Muscle layer of duodenum (tissue), 2 donors: ENCODE data around the gene DIRAS1.

Source experiments
- H3K27ac ChIP-seq: one replicate; pipeline ENCODE4 v1.7.0; 2013; ENCODE audit warnings: mild to moderate bottlenecking, low read length
- H3K27me3 ChIP-seq: one replicate; pipeline ENCODE4 v1.7.0; 2013; ENCODE audit warnings: low read depth, mild to moderate bottlenecking, control low read depth, low read length
- H3K36me3 ChIP-seq, 2 donors: one replicate each; pipeline ENCODE4 v1.7.0; 2013; ENCODE audit warnings: low read length in 2 of 2, control low read depth in 1 of 2, mild to moderate bottlenecking in 1 of 2; ENCODE audit not compliant: insufficient read depth in 2 of 2, control insufficient read depth in 1 of 2
- H3K4me1 ChIP-seq, 2 donors: one replicate each; pipeline ENCODE4 v1.7.0; 2013; ENCODE audit warnings: low read length in 2 of 2, mild to moderate bottlenecking in 2 of 2, control low read depth in 1 of 2, moderate library complexity in 1 of 2; ENCODE audit not compliant: insufficient read depth in 2 of 2, control insufficient read depth in 1 of 2
- H3K4me3 ChIP-seq, 2 donors: one replicate each; pipeline ENCODE4 v1.7.0; 2013; ENCODE audit warnings: low read length in 2 of 2, low read depth in 1 of 2, mild to moderate bottlenecking in 1 of 2
- H3K9me3 ChIP-seq, 2 donors: one replicate each; pipeline ENCODE4 v1.7.0; 2013; ENCODE audit warnings: low read length in 2 of 2, control low read depth in 1 of 2, mild to moderate bottlenecking in 1 of 2; ENCODE audit not compliant: control insufficient read depth in 1 of 2
- donor health status: healthy.

The DIRAS1 gene, protein sequence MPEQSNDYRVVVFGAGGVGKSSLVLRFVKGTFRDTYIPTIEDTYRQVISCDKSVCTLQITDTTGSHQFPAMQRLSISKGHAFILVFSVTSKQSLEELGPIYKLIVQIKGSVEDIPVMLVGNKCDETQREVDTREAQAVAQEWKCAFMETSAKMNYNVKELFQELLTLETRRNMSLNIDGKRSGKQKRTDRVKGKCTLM

DNA sequence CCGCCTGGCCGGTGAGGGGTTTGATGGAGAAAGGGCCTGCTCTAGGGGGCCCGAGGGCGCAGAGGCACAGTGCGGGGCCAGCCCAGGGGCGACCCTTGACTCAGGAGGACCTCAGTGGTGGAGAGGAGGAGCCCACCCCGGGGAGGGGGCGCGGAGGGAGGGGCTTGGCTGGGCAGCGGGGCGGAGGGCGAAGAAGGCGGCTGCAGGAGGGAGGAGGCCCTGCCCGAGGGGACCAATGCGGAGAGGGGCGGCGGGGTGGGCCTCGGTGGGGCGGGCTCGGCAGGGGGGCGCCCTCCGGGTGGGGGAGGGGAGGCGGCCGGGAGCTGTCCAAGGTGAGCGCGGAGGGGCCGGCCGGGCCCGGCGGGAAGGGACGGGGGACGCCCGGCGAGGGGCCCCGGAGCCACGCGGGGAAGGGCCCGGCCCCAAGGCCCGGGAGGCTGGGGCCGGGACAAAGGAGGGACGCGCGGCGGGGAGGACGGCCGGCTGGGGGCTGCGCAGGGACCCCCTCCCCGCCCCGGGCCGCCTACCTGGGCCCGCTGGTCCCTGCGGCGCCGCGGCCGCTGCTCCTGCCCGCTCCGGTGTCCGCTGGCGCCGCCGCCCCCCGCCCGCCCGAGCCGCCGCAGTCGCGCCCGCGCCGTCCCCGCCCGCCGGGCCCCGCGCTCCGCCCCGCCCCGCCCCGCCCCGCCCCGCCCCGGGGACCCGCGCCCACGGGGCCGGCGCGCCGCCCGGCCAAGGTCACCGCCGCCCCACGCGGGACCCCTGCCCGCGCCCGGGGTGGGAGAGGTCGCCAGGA is at the start of gene DIRAS1:
DIRAS1 (minus strand) TSS at position 596 of the 793 bp plus-strand sequence. CDS start 3,566 bp downstream, outside the sequence.
- Histone ChIP-seq H3K27me3 (peaks cover 18% of the 10 kb centered on the region), H3K9me3 (no peaks in the 10 kb centered on the region), H3K4me3 (peak within 1 kb of the TSS in 1 of 2 donors; percentile 29), H3K4me1 (peaks cover 0 to 21% of the 10 kb centered on the region in 2 donors), H3K36me3 (no peaks in the 10 kb centered on the region), H3K27ac (no peak within 1 kb of the TSS)

DNA sequence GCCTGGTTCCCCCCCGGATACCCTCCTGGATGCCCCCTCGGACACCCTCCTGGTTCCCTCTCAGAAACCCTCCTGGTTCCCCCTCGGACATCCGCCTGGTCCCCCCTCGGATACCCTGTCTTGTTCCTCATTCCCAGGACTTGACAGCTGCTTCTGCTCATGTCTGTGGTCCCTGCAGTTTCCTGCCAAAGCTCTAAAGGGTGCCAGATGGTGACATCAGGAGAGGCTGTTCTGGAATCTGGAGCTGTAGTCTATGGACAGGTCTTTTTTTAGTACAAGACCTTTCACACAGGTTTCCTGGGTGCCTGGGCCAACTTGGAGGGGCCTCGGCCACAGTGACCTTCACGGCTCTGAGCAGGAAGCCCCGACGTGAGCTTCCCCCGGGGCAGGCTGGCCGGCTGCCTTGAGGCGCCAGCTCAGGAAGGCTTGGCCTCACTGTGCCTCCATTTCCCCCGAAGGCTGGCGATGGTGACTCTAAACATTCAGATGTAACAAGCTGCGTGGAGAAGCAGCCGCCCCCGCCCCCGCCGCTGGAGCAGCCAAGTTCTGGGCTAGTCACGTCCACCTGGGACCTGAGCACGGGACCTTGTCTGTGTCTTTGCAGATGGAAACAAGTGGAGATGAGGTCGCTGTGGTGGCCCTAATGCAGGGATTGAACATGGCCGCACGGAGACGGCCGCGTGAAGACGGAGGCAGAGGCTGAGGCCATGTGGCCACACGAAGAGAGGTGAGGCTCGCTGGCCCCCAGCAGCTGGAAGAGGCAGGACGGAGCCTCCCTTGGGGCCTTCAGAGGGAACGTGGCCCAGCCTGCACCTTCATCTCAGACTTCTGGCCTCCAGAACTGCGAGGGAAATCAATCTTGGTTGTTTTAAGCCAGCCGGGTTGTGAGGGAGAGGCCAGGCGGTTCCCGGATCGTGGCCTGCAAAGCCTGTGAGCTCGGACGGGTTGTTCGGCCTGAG is 49.2 kb upstream of the DIRAS1 start:
- peaks cover under 1 to 35% of the 10 kb centered on the region in 2 donors for H3K36me3 ChIP-seq
- H3K27me3 ChIP-seq = no peaks in the 10 kb centered on the region
- H3K4me1 ChIP-seq = peaks cover 0 to 34% of the 10 kb centered on the region in 2 donors
- H3K9me3 ChIP-seq = no peaks in the 10 kb centered on the region
- H3K27ac ChIP-seq = no peak overlapping the region
- H3K4me3 ChIP-seq = peak overlapping the region in 1 of 2 donors; percentile 17

- peaks cover 0 to 29% of the 10 kb centered on the region in 2 donors for H3K4me1 ChIP-seq
- H3K4me3 ChIP-seq = no peak overlapping the region
- no peak overlapping the region for H3K27ac ChIP-seq
- no peaks in the 10 kb centered on the region for H3K27me3 ChIP-seq
- H3K36me3 ChIP-seq = peaks cover 3 to 37% of the 10 kb centered on the region in 2 donors
- H3K9me3 ChIP-seq = no peaks in the 10 kb centered on the region
Observed at GRCh38 chr19:2769218-2769617, 48.0 kb upstream of the DIRAS1 start.

DNA sequence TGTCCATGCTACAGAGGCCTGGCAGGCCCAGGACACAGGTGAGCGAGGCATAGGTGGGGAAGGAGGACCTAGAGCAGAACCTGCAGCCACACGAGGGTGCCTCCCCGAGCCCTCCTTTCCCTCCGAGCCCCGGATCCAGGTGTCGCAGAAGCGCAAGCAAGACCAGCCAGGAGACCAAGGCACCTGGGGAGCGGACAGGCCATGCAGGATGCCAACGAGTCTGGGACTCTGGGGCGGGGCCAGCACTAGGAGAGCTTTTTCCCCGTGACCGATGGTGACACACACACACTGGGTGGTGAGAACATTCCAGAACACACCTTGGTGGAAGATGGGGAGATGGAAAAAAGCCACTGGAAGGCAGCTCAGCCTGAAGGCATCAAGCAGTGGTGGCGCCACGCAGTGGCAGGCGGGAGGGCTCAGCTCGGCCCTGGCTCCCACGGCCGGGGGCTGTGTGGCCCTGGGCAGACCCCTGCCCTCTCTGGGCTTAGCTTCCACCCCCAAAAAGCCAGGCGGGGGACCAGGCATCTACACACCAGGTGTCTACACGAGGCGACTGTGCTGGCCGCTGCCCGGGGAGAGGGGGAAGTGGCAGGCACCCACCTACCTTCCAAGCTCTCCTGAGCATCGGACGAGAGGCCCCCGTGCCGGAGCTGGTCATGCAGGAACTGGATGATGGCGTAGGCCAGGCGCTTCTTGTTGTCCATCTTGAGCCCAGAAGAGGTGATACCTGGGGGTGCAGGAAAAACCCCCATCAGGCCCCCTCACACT is 47.4 kb upstream of the DIRAS1 start:
- Histone ChIP-seq H3K27ac (no peak overlapping the region), H3K9me3 (no peaks in the 10 kb centered on the region), H3K27me3 (no peaks in the 10 kb centered on the region), H3K36me3 (peaks cover 10 to 41% of the 10 kb centered on the region in 2 donors), H3K4me1 (peaks cover 0 to 26% of the 10 kb centered on the region in 2 donors), H3K4me3 (no peak overlapping the region)

GRCh38 chr19:2767688-2768087 is 46.5 kb upstream of the DIRAS1 start:
- H3K9me3 ChIP-seq = no peaks in the 10 kb centered on the region
- no peak overlapping the region for H3K27ac ChIP-seq
- H3K27me3 ChIP-seq = no peaks in the 10 kb centered on the region
- H3K4me1 ChIP-seq = peaks cover 0 to 26% of the 10 kb centered on the region in 2 donors
- no peak overlapping the region for H3K4me3 ChIP-seq
- H3K36me3 ChIP-seq = peaks cover 17 to 49% of the 10 kb centered on the region in 2 donors

- no peak overlapping the region for H3K27ac ChIP-seq
Observed at GRCh38 chr19:2766594-2767372, 45.6 kb upstream of the DIRAS1 start.

DNA sequence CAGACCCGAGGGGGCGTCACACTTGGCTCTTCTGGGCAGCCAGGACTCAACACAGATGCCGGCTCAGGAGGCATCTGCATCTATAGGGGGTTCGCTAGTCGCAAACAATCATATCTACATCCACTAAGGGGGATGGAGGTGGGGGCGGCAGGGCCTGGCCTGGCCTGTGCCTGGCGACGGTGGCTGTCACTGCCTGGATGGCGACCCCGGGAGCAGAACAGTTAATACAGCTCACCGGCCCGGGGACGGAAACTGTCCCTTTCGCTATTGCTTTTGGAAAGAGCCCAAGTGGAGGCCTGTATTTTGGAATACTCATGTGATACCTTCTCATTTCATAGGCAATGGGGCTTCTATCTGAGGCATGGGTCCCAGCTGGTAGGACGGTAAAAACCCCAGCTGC is 44.2 kb upstream of the DIRAS1 start:
- no peaks in the 10 kb centered on the region for H3K27me3 ChIP-seq
- H3K9me3 ChIP-seq = no peaks in the 10 kb centered on the region
- no peak overlapping the region for H3K27ac ChIP-seq
- peaks cover 28 to 72% of the 10 kb centered on the region in 2 donors for H3K36me3 ChIP-seq
- peaks cover 0 to 7% of the 10 kb centered on the region in 2 donors for H3K4me1 ChIP-seq
- H3K4me3 ChIP-seq = no peak overlapping the region

More at GRCh38 chr19:2766594-2767372, 45.6 kb upstream of the DIRAS1 start:
- Histone ChIP-seq H3K9me3 (no peaks in the 10 kb centered on the region), H3K4me3 (no peak overlapping the region), H3K27me3 (no peaks in the 10 kb centered on the region), H3K36me3 (peaks cover 17 to 58% of the 10 kb centered on the region in 2 donors), H3K4me1 (peaks cover 0 to 19% of the 10 kb centered on the region in 2 donors)

- H3K9me3 ChIP-seq = no peaks in the 10 kb centered on the region
- H3K36me3 ChIP-seq = peaks cover 28 to 73% of the 10 kb centered on the region in 2 donors
- no peak overlapping the region for H3K4me3 ChIP-seq
- no peaks in the 10 kb centered on the region for H3K27me3 ChIP-seq
- no peak overlapping the region for H3K27ac ChIP-seq
- H3K4me1 ChIP-seq = peaks cover 0 to 3% of the 10 kb centered on the region in 2 donors
Observed at GRCh38 chr19:2764945-2765344, 43.8 kb upstream of the DIRAS1 start.

DNA sequence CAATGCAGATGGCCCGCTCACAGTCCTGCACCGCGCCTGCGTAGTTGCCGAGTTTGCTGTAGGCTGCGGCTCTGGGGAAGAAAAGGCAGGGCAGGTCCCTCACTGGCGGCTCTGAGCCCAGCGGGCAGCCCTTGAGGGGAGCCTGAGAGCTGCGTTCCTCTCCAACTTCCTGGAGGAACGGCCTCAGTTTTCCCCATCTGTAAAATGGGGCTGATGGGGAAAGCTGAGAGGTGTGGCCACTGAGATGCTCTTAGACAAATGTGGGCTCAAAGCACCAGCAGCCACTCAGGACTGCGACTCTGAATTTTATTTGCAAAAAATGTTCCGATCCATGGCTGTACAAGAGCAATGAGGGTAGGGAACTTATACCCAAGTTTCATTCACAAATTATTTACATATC is 42.5 kb upstream of the DIRAS1 start:
- Histone ChIP-seq H3K36me3 (peaks cover 35 to 82% of the 10 kb centered on the region in 2 donors), H3K9me3 (no peaks in the 10 kb centered on the region), H3K27me3 (no peaks in the 10 kb centered on the region), H3K27ac (no peak overlapping the region), H3K4me3 (no peak overlapping the region), H3K4me1 (no peaks in the 10 kb centered on the region)
